PC-3 (cell line): Measurements from ENCODE around the gene RAP2B. TPM values are rescaled to one million over a fixed set of nuclear protein-coding genes. Genes with fewer than 3 reads are reported as not detected.
A peak's percentile ranks its signal among the peaks of the same experiment; 100 is the strongest.

ENCODE experiments used
- ATAC-seq: fragments of 200-7000 bp; cut with Tn5 transposase; 2 replicates; pipeline ENCODE4 v1.9.1; 2020; ENCODE audit warnings: mild to moderate bottlenecking, moderate library complexity
- BruUV-seq: library from RNA; stranded (reverse); fragments of 400-500 nt; replicated peaks from 2 replicates; lab custom pipeline; 2021; lab: Mats Ljungman, UMichigan
- CTCF ChIA-PET: fragments of 300-600 bp; sonication (Branson Sonifier 250); formaldehyde crosslinking; loops from one replicate; lab custom pipeline; 2022; ENCODE audit warnings: antibody characterized with exemption; lab: Charles Lee
- POLR2A ChIA-PET: fragments of 300-600 bp; sonication (Branson Sonifier 250); formaldehyde crosslinking; loops from one replicate; lab custom pipeline; 2022; ENCODE audit warnings: antibody characterized with exemption; ENCODE audit not compliant: unreplicated experiment; lab: Charles Lee
- DNase-seq: peaks from one replicate; pipeline ENCODE4 v3.0.0-alpha.2; 2015
- H2AFZ ChIP-seq: fragments of 300-600 bp; sonication (generic); 2 replicates; pipeline ENCODE4 v1.6.0; 2016; ENCODE audit warnings: antibody characterized with exemption, low read length
- H3F3A ChIP-seq: fragments of 300-600 bp; sonication (generic); one replicate; pipeline ENCODE4 v1.6.0; 2017; ENCODE audit warnings: antibody characterized with exemption, low read length, control low read depth, mild to moderate bottlenecking; ENCODE audit not compliant: unreplicated experiment
- H3K27ac ChIP-seq: fragments of 300-600 bp; sonication (generic); 2 replicates; pipeline ENCODE4 v1.5.1; 2016; ENCODE audit warnings: mild to moderate bottlenecking, low read length
- H3K27me3 ChIP-seq: fragments of 300-600 bp; sonication (generic); 2 replicates; pipeline ENCODE4 v1.6.1; 2016; ENCODE audit warnings: low read length, mixed read lengths
- H3K36me3 ChIP-seq: fragments of 300-600 bp; sonication (generic); 2 replicates; pipeline ENCODE4 v1.6.1; 2016; ENCODE audit warnings: low read depth, mixed run types, low read length, mixed read lengths
- H3K4me1 ChIP-seq: fragments of 300-600 bp; sonication (generic); 2 replicates; pipeline ENCODE4 v1.5.1; 2016; ENCODE audit warnings: low read length; ENCODE audit not compliant: insufficient read depth
- H3K4me2 ChIP-seq: fragments of 300-600 bp; sonication (generic); 2 replicates; pipeline ENCODE4 v1.6.0; 2016; ENCODE audit warnings: low read length
- H3K4me3 ChIP-seq: fragments of 300-600 bp; sonication (generic); 2 replicates; pipeline ENCODE4 v1.5.1; 2016; ENCODE audit warnings: mild to moderate bottlenecking, low read length, mixed read lengths
- H3K79me2 ChIP-seq: fragments of 300-600 bp; sonication (generic); 2 replicates; pipeline ENCODE4 v1.6.1; 2017; ENCODE audit warnings: low read length, mixed read lengths
- H3K9ac ChIP-seq: fragments of 300-600 bp; sonication (generic); 2 replicates; pipeline ENCODE4 v1.6.0; 2016; ENCODE audit warnings: mild to moderate bottlenecking, low read length
- H3K9me2 ChIP-seq: fragments of 300-600 bp; sonication (generic); replicated peaks from 2 replicates; pipeline ENCODE4 v1.6.1; 2016; ENCODE audit warnings: mixed run types, low read length, mixed read lengths
- H3K9me3 ChIP-seq: fragments of 300-600 bp; sonication (generic); 2 replicates; pipeline ENCODE4 v1.6.1; 2016; ENCODE audit warnings: low read length, mixed read lengths
- H4K20me1 ChIP-seq: fragments of 300-600 bp; sonication (generic); 2 replicates; pipeline ENCODE4 v1.6.1; 2016; ENCODE audit warnings: low read length, mixed read lengths
- CTCF ChIP-seq: fragments of 300-600 bp; sonication (generic); conservative IDR thresholded peaks from 2 replicates; pipeline ENCODE4 v1.5.1; 2017; ENCODE audit warnings: antibody characterized with exemption, low read depth, mild to moderate bottlenecking, low read length
- EZH2 ChIP-seq: fragments of 300-600 bp; sonication (generic); IDR thresholded peaks from one replicate; pipeline ENCODE4 v1.6.1; 2017; ENCODE audit warnings: antibody characterized with exemption, mild to moderate bottlenecking, low read length; ENCODE audit not compliant: unreplicated experiment
- EZH2phosphoT487 ChIP-seq: fragments of 300-600 bp; sonication (generic); IDR thresholded peaks from 2 replicates; pipeline ENCODE4 v1.6.1; 2018; ENCODE audit warnings: mild to moderate bottlenecking, antibody characterized with exemption, low read length, borderline replicate concordance
- intact Hi-C: fragments of 100-400 bp; cut with micrococcal nuclease; formaldehyde crosslinking; loops from 2 replicates; pipeline ENCODE4 v1.9.0; 2023
- total RNA-seq: library from RNA; depleted of rRNA; stranded (reverse); fragments of >200 nt; gene quantifications from 2 replicates; pipeline ENCODE4 v1.2.3, GENCODE V29; 2014

RAP2B gene
- total RNA-seq, 1 experiment from 2014 or later, result 37.8 TPM

GRCh38 chr3:153144071-153144470 lies 18.0 kb upstream of the RAP2B start:
- Histone ChIP-seq H2AFZ (no peak overlapping the region; the same call in 1 of the 2 replicates), H4K20me1 (no peaks in the 10 kb centered on the region), H3K4me1 (peaks cover 63% of the 10 kb centered on the region), H3K9ac (peak overlapping the region; percentile 44), H3K4me3 (no peak overlapping the region), H3K9me2 (no peaks in the 10 kb centered on the region), H3K79me2 (no peaks in the 10 kb centered on the region), H3K4me2 (peak overlapping the region; percentile 74), H3K36me3 (no peaks in the 10 kb centered on the region), H3K27ac (peak overlapping the region; percentile 80), H3K9me3 (no peaks in the 10 kb centered on the region), H3F3A (peaks cover 4% of the 10 kb centered on the region), H3K27me3 (no peaks in the 10 kb centered on the region)
- CTCF ChIA-PET, result no interaction called here
- intact Hi-C loops, result loop anchor here (10.0 kb wide), 1 partner anchor 269 kb away; no protein-coding TSS in a partner anchor
- ATAC-seq, result no peak
- BruUV-seq, result no TSS peak
- POLR2A ChIA-PET, result interaction anchor here (1.9 kb wide), 1 partner anchor 17 kb away, joined by 20 read pairs; no protein-coding TSS in a partner anchor
- no peak for TF ChIP-seq EZH2
- no peak for TF ChIP-seq CTCF
- TF ChIP-seq EZH2phosphoT487, result no peak
- DNase-seq, result no peak

GRCh38 chr3:153144779-153145178 lies 17.2 kb upstream of the RAP2B start:
- no TSS peak for BruUV-seq
- Histone ChIP-seq H3K79me2 (no peaks in the 10 kb centered on the region), H3F3A (no peaks in the 10 kb centered on the region), H4K20me1 (no peaks in the 10 kb centered on the region), H3K27me3 (no peaks in the 10 kb centered on the region), H3K4me1 (peaks cover 56% of the 10 kb centered on the region), H3K4me2 (peak overlapping the region; percentile 74), H3K27ac (peak overlapping the region; percentile 80), H3K9me3 (no peaks in the 10 kb centered on the region), H3K9me2 (no peaks in the 10 kb centered on the region), H3K9ac (peak overlapping the region; percentile 44), H3K4me3 (peak overlapping the region; percentile 28; the same call in 1 of the 2 replicates), H3K36me3 (no peaks in the 10 kb centered on the region), H2AFZ (no peak overlapping the region; the same call in 1 of the 2 replicates)
- intact Hi-C loops, result loop anchor here (10.0 kb wide), 1 partner anchor 270 kb away; no protein-coding TSS in a partner anchor
- ATAC-seq (peak; percentile 21), DNase-seq (peak; percentile 79)
- TF ChIP-seq EZH2 (no peak), EZH2phosphoT487 (no peak)
- POLR2A ChIA-PET, result interaction anchor here (0.7 to 1.9 kb wide), 2 partner anchors 11 to 16 kb away, joined by 4 to 20 read pairs; no protein-coding TSS in a partner anchor
- CTCF ChIA-PET, result no interaction called here

GRCh38 chr3:153145454-153145853 lies 16.6 kb upstream of the RAP2B start:
- Histone ChIP-seq H3K27me3 (no peaks in the 10 kb centered on the region), H3K27ac (peak overlapping the region; percentile 80), H3F3A (no peaks in the 10 kb centered on the region), H3K4me1 (peaks cover 50% of the 10 kb centered on the region), H2AFZ (no peak overlapping the region), H3K9ac (peak overlapping the region; percentile 43), H3K4me2 (peak overlapping the region; percentile 74), H3K9me2 (no peaks in the 10 kb centered on the region), H3K9me3 (no peaks in the 10 kb centered on the region), H3K79me2 (no peaks in the 10 kb centered on the region), H4K20me1 (no peaks in the 10 kb centered on the region), H3K4me3 (no peak overlapping the region), H3K36me3 (no peaks in the 10 kb centered on the region)
- DNase-seq, result peak; percentile 37
- no peak for TF ChIP-seq EZH2phosphoT487
- no peak for TF ChIP-seq EZH2
- no peak for TF ChIP-seq CTCF
- intact Hi-C loops, result loop anchor here (10.0 kb wide), 1 partner anchor 271 kb away; no protein-coding TSS in a partner anchor
- ChIA-PET POLR2A (interaction anchor here (1.9 kb wide), 1 partner anchor 16 kb away, joined by 20 read pairs; no protein-coding TSS in a partner anchor), CTCF (no interaction called here)
- no peak for ATAC-seq
- no TSS peak for BruUV-seq
